GM12874 (cell line): Measurements from ENCODE around the gene RAB1B.

Source experiments
- TF ChIP-seq, protein P1 (sequence below): IDR thresholded peaks from 2 replicates; pipeline ENCODE4 v1.5.1; 2011; ENCODE audit warnings: low read depth, mild to moderate bottlenecking, control low read depth, low read length, moderate library complexity; ENCODE audit not compliant: insufficient read depth

The RAB1B gene

DNA sequence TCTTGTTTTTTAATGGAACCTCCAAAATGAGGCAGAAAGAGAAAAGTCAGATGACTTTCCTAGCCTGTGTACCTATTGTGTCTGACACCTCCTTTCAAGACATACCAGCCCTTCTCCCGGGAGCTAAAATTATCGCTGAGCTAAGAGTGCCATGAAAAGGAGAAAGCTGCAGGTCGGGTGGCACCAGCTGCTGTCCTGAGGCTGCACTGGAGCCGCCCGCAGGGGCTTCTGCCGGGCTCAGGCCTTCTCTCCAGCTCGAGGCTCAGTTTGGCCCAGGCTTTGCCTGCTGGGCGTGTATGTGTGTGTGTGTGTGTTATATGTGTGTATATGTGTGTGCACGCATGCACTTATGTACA, 27.7 kb upstream of the RAB1B start:
- TF ChIP-seq, protein P1, sequence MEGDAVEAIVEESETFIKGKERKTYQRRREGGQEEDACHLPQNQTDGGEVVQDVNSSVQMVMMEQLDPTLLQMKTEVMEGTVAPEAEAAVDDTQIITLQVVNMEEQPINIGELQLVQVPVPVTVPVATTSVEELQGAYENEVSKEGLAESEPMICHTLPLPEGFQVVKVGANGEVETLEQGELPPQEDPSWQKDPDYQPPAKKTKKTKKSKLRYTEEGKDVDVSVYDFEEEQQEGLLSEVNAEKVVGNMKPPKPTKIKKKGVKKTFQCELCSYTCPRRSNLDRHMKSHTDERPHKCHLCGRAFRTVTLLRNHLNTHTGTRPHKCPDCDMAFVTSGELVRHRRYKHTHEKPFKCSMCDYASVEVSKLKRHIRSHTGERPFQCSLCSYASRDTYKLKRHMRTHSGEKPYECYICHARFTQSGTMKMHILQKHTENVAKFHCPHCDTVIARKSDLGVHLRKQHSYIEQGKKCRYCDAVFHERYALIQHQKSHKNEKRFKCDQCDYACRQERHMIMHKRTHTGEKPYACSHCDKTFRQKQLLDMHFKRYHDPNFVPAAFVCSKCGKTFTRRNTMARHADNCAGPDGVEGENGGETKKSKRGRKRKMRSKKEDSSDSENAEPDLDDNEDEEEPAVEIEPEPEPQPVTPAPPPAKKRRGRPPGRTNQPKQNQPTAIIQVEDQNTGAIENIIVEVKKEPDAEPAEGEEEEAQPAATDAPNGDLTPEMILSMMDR = no peak

DNA sequence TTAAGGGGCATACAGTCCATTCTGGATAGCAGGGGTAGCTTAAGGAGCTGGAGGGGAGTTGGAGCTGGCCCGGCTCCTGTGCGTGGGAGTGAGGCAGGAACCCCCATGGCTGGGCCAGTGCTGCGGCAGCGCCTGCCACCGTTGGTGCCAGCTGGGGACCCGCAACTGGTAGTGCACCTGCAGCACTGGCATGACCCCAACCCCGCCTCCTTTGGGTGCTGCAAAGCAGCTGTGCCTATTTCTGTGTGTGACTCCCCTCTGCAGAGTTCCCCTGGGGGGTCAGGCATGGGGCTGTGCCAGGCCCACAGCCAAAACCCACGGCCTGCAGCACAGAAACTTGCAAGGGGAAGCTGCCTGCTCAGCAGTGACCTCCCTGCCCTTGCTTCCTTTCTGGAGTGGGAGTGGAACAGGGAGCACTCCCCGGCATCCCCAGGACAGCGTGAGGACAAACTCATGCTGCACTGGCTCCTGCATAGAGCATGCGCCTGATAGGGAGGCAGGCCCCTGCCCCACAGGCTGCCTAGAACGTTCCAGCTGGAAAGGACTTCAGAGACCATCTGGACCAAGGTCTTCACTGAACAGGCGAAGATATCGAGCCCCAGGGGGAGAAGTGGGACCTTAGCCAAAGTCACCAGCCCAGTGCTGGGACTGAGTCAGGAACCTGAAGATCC, 26.2 kb upstream of the RAB1B start:
- TF ChIP-seq, protein P1 = no peak

DNA sequence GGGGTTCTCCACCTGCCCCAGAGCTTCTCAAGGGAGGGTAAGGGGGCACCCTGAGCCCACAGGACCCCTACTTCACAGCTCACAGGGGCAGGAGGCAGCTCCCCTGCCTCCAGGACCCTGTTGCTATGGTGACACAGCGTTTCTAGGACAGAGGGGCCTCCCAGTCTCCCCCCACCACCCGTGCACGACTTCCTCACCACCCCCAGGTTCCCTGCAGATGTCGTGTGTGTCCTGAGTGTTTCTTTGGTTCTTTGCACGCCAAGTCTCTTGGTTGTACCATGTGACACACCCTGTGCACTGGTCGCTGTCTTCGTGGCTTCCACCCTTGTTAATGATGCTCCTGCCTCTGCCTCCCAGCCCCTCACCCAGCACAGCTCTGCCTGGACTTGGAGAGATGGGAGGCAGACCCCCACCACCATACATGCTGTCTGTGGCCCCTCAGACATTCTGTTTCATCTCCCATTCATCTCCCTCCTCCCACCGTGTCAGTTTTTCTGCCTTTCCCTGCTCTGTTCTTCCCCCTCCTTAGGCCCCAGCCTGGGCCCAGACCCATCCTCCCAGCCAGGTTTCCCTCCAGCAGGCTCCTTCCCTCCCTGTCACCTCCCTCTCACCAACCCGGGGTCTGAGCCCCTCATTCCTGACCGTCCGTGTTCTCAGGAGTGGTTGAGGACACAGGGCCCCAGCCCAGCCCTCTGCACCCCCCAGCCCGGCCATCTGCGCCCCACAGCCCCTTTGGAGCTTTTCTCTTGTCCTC, 24.5 kb upstream of the RAB1B start:
- TF ChIP-seq, protein P1 = no peak

DNA sequence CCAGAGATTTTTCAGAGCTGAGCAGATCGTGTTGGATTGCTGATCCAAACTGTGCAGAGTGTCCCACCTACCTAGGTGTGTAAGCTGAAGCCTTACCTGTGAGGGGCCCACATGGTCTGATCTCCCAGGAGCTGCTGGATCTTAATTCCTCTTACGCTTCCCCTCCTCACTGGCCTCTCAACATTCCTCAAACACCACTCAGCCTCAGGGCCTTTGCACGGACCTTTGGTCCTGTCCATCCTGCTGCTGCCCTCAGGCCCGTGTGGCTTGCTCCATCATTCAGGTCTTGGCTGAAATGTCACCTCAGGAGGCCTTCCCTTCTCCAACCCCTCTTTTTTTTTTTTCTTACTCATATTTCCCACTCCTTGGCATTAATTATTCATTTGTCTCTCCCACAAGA, 21.1 kb upstream of the RAB1B start:
- TF ChIP-seq, protein P1 = no peak

DNA sequence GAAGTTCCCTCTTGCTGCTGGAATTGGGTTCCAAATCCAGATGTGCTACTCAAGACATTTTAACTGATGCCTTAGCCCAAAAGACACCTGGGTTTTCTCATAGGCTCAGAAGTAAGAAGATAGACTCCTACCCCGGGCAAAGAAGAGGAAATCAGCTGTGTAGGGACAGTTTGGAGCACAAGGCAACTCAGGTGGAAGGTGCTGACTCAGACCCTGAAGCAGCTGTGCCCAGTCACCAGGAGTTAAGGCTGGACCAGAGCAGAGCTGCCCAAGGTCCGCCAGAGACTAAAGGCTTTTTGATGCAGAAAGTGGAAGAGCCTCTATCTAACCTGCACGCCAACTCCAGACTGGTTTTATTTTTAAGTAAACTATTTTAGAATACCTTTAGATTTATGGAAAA, 20.6 kb upstream of the RAB1B start:
- TF ChIP-seq, protein P1 = no peak

DNA sequence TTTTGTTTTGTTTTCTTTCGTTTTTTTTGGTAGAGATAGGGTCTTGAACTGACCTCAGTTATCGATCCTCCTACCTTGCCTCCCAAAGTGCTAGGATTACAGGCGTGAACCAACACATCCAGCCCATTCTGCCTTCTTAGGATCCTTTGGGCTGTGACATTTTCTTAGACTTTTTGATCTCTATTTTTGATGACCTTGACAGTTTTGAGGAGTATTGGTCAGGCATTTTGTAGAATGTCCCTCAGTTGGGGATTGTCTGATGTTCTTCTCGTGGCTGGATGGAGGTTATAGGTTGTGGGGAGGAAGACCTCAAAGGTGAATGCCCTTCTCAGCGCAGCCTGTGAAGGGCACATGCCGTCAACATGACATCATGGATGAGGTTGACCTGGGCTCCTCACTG, 19.5 kb upstream of the RAB1B start:
- TF ChIP-seq, protein P1 = no peak

DNA sequence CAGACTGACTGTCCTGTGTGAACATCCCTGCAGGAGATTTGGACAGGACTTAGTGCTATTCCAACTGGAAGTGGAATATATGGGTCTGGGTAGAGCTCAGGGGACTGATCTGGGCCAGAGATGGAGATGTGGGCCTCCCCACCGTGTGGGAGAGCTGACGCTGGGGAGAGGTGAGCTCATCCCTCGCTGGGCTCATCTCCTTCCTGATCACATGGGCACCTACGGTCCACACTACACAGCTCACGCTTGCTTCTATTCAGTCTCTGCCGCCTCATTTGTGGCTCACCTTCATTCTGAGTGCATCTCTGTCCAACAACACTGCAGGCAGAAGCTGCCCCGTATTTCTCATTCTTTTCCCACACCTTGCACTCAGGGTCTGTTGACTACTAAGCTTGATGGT, 16.6 kb upstream of the RAB1B start:
- TF ChIP-seq, protein P1 = no peak
